Left lung (tissue), 10 donors: ENCODE measurements around the gene DGAT2L6. TPM values are rescaled to one million over a fixed set of nuclear protein-coding genes. Genes with fewer than 3 reads are reported as not detected.
"Not testable (repeated sequence)": the region's sequence is repeated elsewhere in the genome, so short reads cannot be mapped to it uniquely, and the experiment has no call there.

Experiments
- ATAC-seq: fragments of 200-7000 bp; cut with Tn5 transposase; one replicate; pipeline ENCODE4 v1.9.1; 2020; ENCODE audit warnings: moderate library complexity
- DNase-seq, 4 donors: peaks; one replicate each; pipeline ENCODE4 v3.0.0-alpha.2; 2013 to 2020
- H3K27ac ChIP-seq, 2 donors: fragments of 200-600 bp; sonication (generic) in 1 of 2; one replicate each; pipeline versions ENCODE4 v1.5.0 to v1.8.0; 2020 to 2021
- H3K27me3 ChIP-seq, 2 donors: fragments of 200-600 bp; sonication (generic) in 1 of 2; one replicate each; pipeline versions ENCODE4 v1.5.0 to v1.8.0; 2020 to 2021
- H3K36me3 ChIP-seq, 2 donors: fragments of 200-600 bp; sonication (generic) in 1 of 2; one replicate each; pipeline versions ENCODE4 v1.5.0 to v1.8.0; 2020 to 2021
- H3K4me1 ChIP-seq, 2 donors: fragments of 200-600 bp; one replicate each; pipeline ENCODE4 v1.8.0; 2021
- H3K4me3 ChIP-seq, 2 donors: fragments of 200-600 bp; sonication (generic) in 1 of 2; one replicate each; pipeline versions ENCODE4 v1.5.0 to v1.8.0; 2020 to 2021; ENCODE audit warnings: mild to moderate bottlenecking in 1 of 2
- H3K9me3 ChIP-seq, 2 donors: fragments of 200-600 bp; sonication (generic) in 1 of 2; one replicate each; pipeline versions ENCODE4 v1.5.0 to v1.8.0; 2020 to 2021
- CTCF ChIP-seq, 2 donors: fragments of 200-600 bp; sonication (generic) in 1 of 2; IDR thresholded peaks; one replicate each; pipeline versions ENCODE4 v1.5.0 to v1.8.0; 2021; ENCODE audit warnings: antibody characterized with exemption in 2 of 2
- intact Hi-C, 2 donors: fragments of 100-400 bp; cut with DNase I; formaldehyde crosslinking; loops; one replicate each; pipeline versions ENCODE4 v1.11.2 to v1.14.2; 2022
- polyA plus RNA-seq, 6 donors: library from polyadenylated mRNA; unstranded; fragments of 120-200 nt; gene quantifications; one replicate each; pipeline ENCODE4 v1.2.1, GENCODE V29; 2013; ENCODE audit not compliant: insufficient read length in 6 of 6
- total RNA-seq, 2 donors: library from RNA; stranded (reverse); fragmentation: NEBNext Ultra II Directional; extraction: Animal tissue kit (Norgen Biotek cat#: 25700); gene quantifications; one replicate each; pipeline ENCODE4 v1.2.1, GENCODE V29; 2021
- donor health status: DM: no; HTN: yes; CAD: no.
- donor health status: DM: no; HTN: no; CAD: no.

The DGAT2L6 gene
- total and polyA plus RNA-seq, 8 donors = not detected

- no peaks in the 10 kb centered on the region for H3K36me3 ChIP-seq
- ATAC-seq (no peak), DNase-seq (no peak)
- H3K4me3 ChIP-seq = no peak overlapping the region
- no peak for TF ChIP-seq CTCF (IDR thresholded peaks at IDR 0.05)
- H3K9me3 ChIP-seq = no peaks in the 10 kb centered on the region
- H3K27me3 ChIP-seq = no peaks in the 10 kb centered on the region
- no peak overlapping the region for H3K27ac ChIP-seq
- H3K4me1 ChIP-seq = no peaks in the 10 kb centered on the region
- intact Hi-C loops = no loop called here
Measured at GRCh38 chrX:70240751-70241150, 63.5 kb downstream of the DGAT2L6 start.

DNA sequence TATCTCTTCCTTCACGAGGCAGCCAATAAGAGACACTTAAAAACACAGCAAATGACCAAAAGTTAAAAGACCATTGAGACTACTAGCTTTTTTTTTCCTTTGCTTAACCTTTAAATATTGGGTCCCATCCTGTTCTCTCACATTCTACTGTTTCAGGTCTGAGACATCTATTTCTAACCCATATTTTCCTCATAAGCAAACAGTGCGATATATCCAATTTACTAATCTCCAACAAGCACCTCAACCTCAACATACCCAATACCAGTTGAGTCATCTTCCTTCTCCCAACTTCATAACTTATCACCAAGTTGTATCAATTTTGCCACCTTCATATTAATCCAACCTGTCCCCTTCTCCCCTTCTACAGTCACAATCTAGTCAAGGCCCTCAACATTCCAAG lies 64.2 kb downstream of the DGAT2L6 start:
- no peaks in the 10 kb centered on the region for H3K36me3 ChIP-seq
- ATAC-seq (no peak), DNase-seq (no peak)
- H3K4me1 ChIP-seq = no peaks in the 10 kb centered on the region
- no peaks in the 10 kb centered on the region for H3K27me3 ChIP-seq
- intact Hi-C loops = no loop called here
- no peak for TF ChIP-seq CTCF (IDR thresholded peaks at IDR 0.05)
- H3K27ac ChIP-seq = no peak overlapping the region
- H3K9me3 ChIP-seq = no peaks in the 10 kb centered on the region
- H3K4me3 ChIP-seq = no peak overlapping the region

DNA sequence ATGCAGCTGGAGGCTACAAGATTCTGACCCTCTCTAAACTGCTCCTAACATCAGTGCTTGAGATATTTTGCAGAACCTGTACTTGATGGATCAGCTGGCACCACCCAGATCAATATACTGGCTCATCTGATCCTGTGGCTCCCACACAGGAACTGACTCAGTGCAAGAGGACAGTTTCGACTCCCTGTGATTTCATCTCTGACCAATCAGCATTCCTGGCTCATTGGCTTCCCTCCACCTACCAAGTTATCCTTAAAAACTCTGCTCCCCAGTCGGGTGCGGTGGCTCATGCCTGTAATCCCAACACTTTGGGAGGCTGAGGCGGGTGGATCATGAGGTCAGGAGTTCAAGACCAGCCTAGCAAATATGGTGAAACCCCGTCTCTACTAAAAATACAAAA lies 66.3 kb downstream of the DGAT2L6 start:
- H3K27ac ChIP-seq, H3K4me1 ChIP-seq, ATAC-seq, H3K27me3 ChIP-seq, H3K4me3 ChIP-seq, H3K36me3 ChIP-seq, intact Hi-C loops, H3K9me3 ChIP-seq, DNase-seq: not testable (repeated sequence)

- no peaks in the 10 kb centered on the region for H3K9me3 ChIP-seq
- H3K4me3 ChIP-seq = no peak overlapping the region
- peaks cover 0 to 3% of the 10 kb centered on the region in 2 donors for H3K27me3 ChIP-seq
- H3K4me1 ChIP-seq = no peaks in the 10 kb centered on the region
- TF ChIP-seq CTCF (IDR thresholded peaks at IDR 0.05) = no peak
- intact Hi-C loops = no loop called here
- DNase-seq = no peak
- H3K36me3 ChIP-seq = no peaks in the 10 kb centered on the region
- no peak overlapping the region for H3K27ac ChIP-seq
- ATAC-seq = no peak
Measured at GRCh38 chrX:70244881-70245280, 67.6 kb downstream of the DGAT2L6 start.

DNA sequence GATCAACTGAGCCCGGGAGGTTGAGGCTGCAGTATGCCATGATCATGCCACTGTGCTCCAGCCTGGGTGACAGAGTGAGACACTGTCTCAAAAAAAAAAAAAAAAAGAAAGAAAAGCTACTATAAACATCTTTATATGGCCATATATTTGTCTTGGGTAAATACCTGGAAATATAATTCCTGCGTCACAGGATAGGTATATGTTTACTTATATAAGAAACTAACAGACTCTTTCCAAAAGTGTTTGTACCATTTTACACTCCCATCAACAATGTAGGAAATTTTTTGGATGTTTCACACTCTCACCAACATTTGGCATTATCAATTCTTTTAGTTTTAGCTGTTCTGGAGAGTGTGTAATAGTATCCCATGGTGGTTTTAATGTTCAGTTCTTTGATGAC lies 70.0 kb downstream of the DGAT2L6 start:
- H3K27me3 ChIP-seq = peaks cover 0 to 3% of the 10 kb centered on the region in 2 donors

More for the DNA sequence above, 70.0 kb downstream of the DGAT2L6 start:
- ATAC-seq (no peak), DNase-seq (no peak)
- no peak overlapping the region for H3K27ac ChIP-seq
- no peaks in the 10 kb centered on the region for H3K9me3 ChIP-seq
- H3K36me3 ChIP-seq = no peaks in the 10 kb centered on the region
- intact Hi-C loops = no loop called here
- no peak for TF ChIP-seq CTCF (IDR thresholded peaks at IDR 0.05)
- H3K4me1 ChIP-seq = no peaks in the 10 kb centered on the region
- no peak overlapping the region for H3K4me3 ChIP-seq
